ENCODE measurements around the gene CTSC. TPM values are rescaled to one million over a fixed set of nuclear protein-coding genes. Genes with fewer than 3 reads are reported as not detected.

CTSC gene
- total and polyA plus RNA-seq, 12 donors: 6.3 to 161 (median 15.1) TPM

DNA sequence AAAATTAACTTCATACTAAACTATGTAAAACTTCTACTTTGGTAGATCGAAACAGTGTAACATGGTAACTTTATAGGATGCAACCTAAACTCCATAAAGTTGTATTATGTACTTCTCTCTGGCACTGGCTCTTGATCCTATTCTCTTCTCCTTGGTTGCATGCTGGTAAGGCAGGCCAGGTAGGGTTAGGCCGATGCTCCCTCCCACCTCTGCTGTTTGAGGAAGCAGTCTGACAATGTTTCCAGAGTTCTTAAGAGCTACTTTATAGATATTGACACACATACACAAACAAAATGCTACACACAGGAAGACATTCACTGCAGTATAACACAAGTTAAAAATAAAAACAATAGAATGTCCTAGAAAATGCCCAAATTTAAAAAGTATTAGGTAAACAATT lies 22.5 kb downstream of the CTSC start:
- no peak for ATAC-seq
- 90 to 95% methylated on average over 2 of the region's 2 CpGs for WGBS, 2 donors
- H3K27ac ChIP-seq: no peak overlapping the region
- intact Hi-C loops (cut with DNase I): no loop called here
- no peak overlapping the region for H3K4me3 ChIP-seq
- TF ChIP-seq, protein P1, sequence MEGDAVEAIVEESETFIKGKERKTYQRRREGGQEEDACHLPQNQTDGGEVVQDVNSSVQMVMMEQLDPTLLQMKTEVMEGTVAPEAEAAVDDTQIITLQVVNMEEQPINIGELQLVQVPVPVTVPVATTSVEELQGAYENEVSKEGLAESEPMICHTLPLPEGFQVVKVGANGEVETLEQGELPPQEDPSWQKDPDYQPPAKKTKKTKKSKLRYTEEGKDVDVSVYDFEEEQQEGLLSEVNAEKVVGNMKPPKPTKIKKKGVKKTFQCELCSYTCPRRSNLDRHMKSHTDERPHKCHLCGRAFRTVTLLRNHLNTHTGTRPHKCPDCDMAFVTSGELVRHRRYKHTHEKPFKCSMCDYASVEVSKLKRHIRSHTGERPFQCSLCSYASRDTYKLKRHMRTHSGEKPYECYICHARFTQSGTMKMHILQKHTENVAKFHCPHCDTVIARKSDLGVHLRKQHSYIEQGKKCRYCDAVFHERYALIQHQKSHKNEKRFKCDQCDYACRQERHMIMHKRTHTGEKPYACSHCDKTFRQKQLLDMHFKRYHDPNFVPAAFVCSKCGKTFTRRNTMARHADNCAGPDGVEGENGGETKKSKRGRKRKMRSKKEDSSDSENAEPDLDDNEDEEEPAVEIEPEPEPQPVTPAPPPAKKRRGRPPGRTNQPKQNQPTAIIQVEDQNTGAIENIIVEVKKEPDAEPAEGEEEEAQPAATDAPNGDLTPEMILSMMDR (IDR thresholded peaks at IDR 0.05): no peak
- DNase-seq: no peak
- H3K9me3 ChIP-seq: no peaks in the 10 kb centered on the region
- no peaks in the 10 kb centered on the region for H3K27me3 ChIP-seq
- H3K4me1 ChIP-seq: peaks cover 0 to 6% (median 0%) of the 10 kb centered on the region in 9 donors
- peaks cover 0 to 51% (median 0%) of the 10 kb centered on the region in 9 donors for H3K36me3 ChIP-seq

DNA sequence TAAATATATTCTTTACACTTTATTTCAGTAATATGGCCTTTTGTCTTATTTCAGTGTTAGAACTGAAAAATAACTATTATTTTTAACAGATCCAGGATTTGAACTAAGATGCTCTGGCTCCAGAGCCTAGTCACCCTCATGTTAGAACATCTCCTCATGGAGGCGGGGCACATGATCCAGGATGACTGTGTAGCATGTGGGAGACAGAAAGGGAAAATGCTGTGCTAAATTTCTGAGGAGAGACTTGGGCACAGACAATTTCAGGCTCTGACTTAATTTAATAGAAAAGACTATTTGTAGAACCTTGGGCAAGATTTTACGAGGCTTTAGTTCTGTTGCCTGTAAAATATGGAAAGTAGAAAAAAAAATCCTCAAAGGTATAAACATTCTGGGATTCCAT lies 24.1 kb downstream of the CTSC start:
- H3K27me3 ChIP-seq: no peaks in the 10 kb centered on the region
- intact Hi-C loops (cut with DNase I): no loop called here
- H3K4me3 ChIP-seq: no peak overlapping the region
- peaks cover 0 to 3% (median 0%) of the 10 kb centered on the region in 9 donors for H3K4me1 ChIP-seq
- no peak for DNase-seq
- TF ChIP-seq, protein P1 (IDR thresholded peaks at IDR 0.05): no peak
- no peaks in the 10 kb centered on the region for H3K9me3 ChIP-seq
- H3K36me3 ChIP-seq: peaks cover 0 to 66% (median 0%) of the 10 kb centered on the region in 9 donors
- WGBS, 2 donors: 95 to 97% methylated on average over 2 of the region's 2 CpGs
- H3K27ac ChIP-seq: no peak overlapping the region
- no peak for ATAC-seq

DNA sequence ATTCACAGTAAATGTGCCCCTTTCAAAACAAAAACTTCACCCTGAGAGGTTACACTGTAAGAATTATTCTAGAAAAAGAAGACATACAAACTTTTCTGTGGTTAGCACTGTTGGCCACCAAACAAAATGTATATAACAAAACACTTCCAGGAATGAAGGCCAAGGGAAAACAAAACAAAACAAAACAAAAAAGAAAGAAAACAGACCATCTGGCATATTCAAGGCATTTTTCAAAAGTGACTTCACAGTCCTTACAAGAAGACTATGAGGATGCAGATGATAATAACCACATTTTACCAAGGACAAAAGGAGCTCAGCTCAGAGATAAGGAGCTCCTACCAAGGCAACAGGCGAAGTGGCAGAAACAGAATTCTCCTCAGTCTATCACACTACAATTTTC lies 24.9 kb downstream of the CTSC start:
- H3K36me3 ChIP-seq: peaks cover 0 to 74% (median 0%) of the 10 kb centered on the region in 9 donors
- DNase-seq: no peak
- WGBS, 2 donors: 0 to 73% methylated on average over 1 of the region's 1 CpG

DNA sequence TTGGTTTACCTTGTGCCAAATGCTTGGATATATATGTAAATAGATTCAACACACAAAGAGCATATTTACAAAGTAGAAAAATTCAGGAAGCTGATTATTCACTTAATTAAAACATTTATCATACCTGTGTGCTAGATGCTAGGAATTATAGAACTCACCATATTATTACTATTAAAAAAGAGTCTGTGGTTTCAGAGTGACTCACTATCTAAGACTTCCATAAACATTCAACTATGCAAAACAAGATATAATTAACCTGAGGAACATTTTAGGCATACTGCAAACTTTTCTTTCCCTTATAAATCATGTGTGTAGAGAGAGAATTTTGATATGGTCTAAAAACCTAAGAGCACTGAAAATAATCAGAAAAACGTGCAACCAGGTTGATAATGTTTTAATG lies 27.3 kb downstream of the CTSC start:
- H3K27me3 ChIP-seq: no peaks in the 10 kb centered on the region
- no peak overlapping the region for H3K27ac ChIP-seq
- DNase-seq (no peak), ATAC-seq (no peak)
- TF ChIP-seq, protein P1 (IDR thresholded peaks at IDR 0.05): no peak
- no peak overlapping the region for H3K4me3 ChIP-seq
- H3K36me3 ChIP-seq: peaks cover 0 to 88% (median 0%) of the 10 kb centered on the region in 9 donors
- WGBS, 2 donors: 48 to 68% methylated on average over 1 of the region's 1 CpG
- peaks cover 0 to 3% (median 0%) of the 10 kb centered on the region in 9 donors for H3K4me1 ChIP-seq
- intact Hi-C loops (cut with DNase I): no loop called here
- peaks cover 0 to 6% (median 0%) of the 10 kb centered on the region in 11 donors for H3K9me3 ChIP-seq

More for the DNA sequence above, 24.9 kb downstream of the CTSC start:
- Histone ChIP-seq H3K27ac (no peak overlapping the region), H3K4me3 (no peak overlapping the region), H3K9me3 (no peaks in the 10 kb centered on the region), H3K4me1 (peaks cover 0 to 3% (median 0%) of the 10 kb centered on the region in 9 donors), H3K27me3 (no peaks in the 10 kb centered on the region)
- intact Hi-C loops (cut with DNase I): no loop called here
- TF ChIP-seq, protein P1 (IDR thresholded peaks at IDR 0.05): no peak
- no peak for ATAC-seq

All from heart right ventricle (tissue), 16 donors.